K562 (cell line): ENCODE data around the gene KIF7. TPM values are rescaled to one million over a fixed set of nuclear protein-coding genes. Genes with fewer than 3 reads are reported as not detected.

Experiments
- ATF1 ChIP-seq, 2 experiments: fragments of 450-650 bp in 1 of 2; IDR thresholded peaks; 2 replicates each; pipeline ENCODE4 v1.6.1; 2016; ENCODE audit warnings: missing compliant biosample characterization in 1 of 2, missing genetic modification characterization in 1 of 2
- EP400 ChIP-seq: fragments of 450-650 bp; IDR thresholded peaks from 2 replicates; pipeline ENCODE4 v1.6.1; 2017; ENCODE audit warnings: antibody characterized with exemption, mild to moderate bottlenecking, moderate library complexity
- FOSL1 ChIP-seq: fragments of 200-800 bp; sonication (Bioruptor generic); conservative IDR thresholded peaks from 2 replicates; pipeline ENCODE4 v1.6.1; 2016; ENCODE audit warnings: missing genetic modification characterization, missing compliant biosample characterization
- HNRNPK ChIP-seq: fragments of 200-400 bp; formaldehyde crosslinking; IDR thresholded peaks from one replicate; pipeline ENCODE4 v1.6.1; 2018; ENCODE audit warnings: mild to moderate bottlenecking, low read depth, low read length; ENCODE audit not compliant: poor library complexity, severe bottlenecking
- POLR2G ChIP-seq: fragments of 200-400 bp; formaldehyde crosslinking; IDR thresholded peaks from 2 replicates; pipeline ENCODE4 v1.6.1; 2017; ENCODE audit warnings: low read depth, mild to moderate bottlenecking, antibody characterized with exemption, low read length, moderate library complexity
- SIN3B ChIP-seq: fragments of 450-650 bp; IDR thresholded peaks from 2 replicates; pipeline ENCODE4 v1.6.1; 2017; ENCODE audit warnings: low read depth, mild to moderate bottlenecking, moderate library complexity
- SIX5 ChIP-seq, 2 experiments: IDR thresholded peaks; 2 replicates each; pipeline ENCODE4 v1.6.1; 2011; ENCODE audit warnings: low read length in 2 of 2, borderline replicate concordance in 1 of 2, low read depth in 1 of 2, mild to moderate bottlenecking in 1 of 2, moderate library complexity in 1 of 2; ENCODE audit not compliant: insufficient read depth in 1 of 2
- ZC3H11A ChIP-seq: IDR thresholded peaks from 2 replicates; pipeline ENCODE4 v1.6.1; 2012; ENCODE audit warnings: low read depth, low read length, improper control_type of control experiment
- ZNF551 ChIP-seq: fragments of 250-450 bp; sonication (Bioruptor Pico); IDR thresholded peaks from 2 replicates; pipeline ENCODE4 v1.5.0; 2021; ENCODE audit warnings: mild to moderate bottlenecking, moderate library complexity
- polyA plus RNA-seq, 8 experiments: library from polyadenylated mRNA; depleted of rRNA in 4 of 8; stranded (reverse) in 5 of 8; unstranded in 3 of 8; fragments of >200 nt; fragmentation: Nextera tagmentation in 2 of 8; fragmentation: Illumina TruSeq in 1 of 8; extraction: Ambion mirVana in 2 of 8; extraction: Trizol in 1 of 8; gene quantifications; 2 replicates each; pipeline versions ENCODE4 v1.2.1 to v1.2.3, GENCODE V29; 2011 to 2014; ENCODE audit warnings: inconsistent platforms in 1 of 8, missing spikeins in 1 of 8
- total RNA-seq, 7 experiments: library from RNA; depleted of rRNA in 6 of 7; stranded (reverse); fragments of >200 nt in 6 of 7; fragmentation: Illumina TruSeq in 2 of 7; extraction: Trizol in 2 of 7; gene quantifications; 2 replicates each; pipeline versions ENCODE4 v1.2.1 to v1.2.3, GENCODE V29; 2011 to 2021; ENCODE audit warnings: low replicate concordance in 1 of 7
- TF ChIP-seq, protein P1 (sequence below): fragments of 250-450 bp; sonication (Bioruptor Pico); IDR thresholded peaks from 2 replicates; pipeline ENCODE4 v1.4.0; 2020

KIF7 gene
- total and polyA plus RNA-seq, 9 of the 15 experiments (the other 6 are each of a cell fraction or from before 2014, with no cell fraction given) = 0.04 to 2.0 (median 0.58) TPM

GRCh38 chr15:89593018-89593417 is 62.2 kb downstream of the KIF7 start (continued):
- TF ChIP-seq, protein P1, sequence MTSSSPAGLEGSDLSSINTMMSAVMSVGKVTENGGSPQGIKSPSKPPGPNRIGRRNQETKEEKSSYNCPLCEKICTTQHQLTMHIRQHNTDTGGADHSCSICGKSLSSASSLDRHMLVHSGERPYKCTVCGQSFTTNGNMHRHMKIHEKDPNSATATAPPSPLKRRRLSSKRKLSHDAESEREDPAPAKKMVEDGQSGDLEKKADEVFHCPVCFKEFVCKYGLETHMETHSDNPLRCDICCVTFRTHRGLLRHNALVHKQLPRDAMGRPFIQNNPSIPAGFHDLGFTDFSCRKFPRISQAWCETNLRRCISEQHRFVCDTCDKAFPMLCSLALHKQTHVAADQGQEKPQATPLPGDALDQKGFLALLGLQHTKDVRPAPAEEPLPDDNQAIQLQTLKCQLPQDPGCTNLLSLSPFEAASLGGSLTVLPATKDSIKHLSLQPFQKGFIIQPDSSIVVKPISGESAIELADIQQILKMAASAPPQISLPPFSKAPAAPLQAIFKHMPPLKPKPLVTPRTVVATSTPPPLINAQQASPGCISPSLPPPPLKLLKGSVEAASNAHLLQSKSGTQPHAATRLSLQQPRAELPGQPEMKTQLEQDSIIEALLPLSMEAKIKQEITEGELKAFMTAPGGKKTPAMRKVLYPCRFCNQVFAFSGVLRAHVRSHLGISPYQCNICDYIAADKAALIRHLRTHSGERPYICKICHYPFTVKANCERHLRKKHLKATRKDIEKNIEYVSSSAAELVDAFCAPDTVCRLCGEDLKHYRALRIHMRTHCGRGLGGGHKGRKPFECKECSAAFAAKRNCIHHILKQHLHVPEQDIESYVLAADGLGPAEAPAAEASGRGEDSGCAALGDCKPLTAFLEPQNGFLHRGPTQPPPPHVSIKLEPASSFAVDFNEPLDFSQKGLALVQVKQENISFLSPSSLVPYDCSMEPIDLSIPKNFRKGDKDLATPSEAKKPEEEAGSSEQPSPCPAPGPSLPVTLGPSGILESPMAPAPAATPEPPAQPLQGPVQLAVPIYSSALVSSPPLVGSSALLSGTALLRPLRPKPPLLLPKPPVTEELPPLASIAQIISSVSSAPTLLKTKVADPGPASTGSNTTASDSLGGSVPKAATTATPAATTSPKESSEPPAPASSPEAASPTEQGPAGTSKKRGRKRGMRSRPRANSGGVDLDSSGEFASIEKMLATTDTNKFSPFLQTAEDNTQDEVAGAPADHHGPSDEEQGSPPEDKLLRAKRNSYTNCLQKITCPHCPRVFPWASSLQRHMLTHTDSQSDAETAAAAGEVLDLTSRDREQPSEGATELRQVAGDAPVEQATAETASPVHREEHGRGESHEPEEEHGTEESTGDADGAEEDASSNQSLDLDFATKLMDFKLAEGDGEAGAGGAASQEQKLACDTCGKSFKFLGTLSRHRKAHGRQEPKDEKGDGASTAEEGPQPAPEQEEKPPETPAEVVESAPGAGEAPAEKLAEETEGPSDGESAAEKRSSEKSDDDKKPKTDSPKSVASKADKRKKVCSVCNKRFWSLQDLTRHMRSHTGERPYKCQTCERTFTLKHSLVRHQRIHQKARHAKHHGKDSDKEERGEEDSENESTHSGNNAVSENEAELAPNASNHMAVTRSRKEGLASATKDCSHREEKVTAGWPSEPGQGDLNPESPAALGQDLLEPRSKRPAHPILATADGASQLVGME = no peak
- TF ChIP-seq POLR2G (no peak), ATF1 (CRISPR knock-in tag; IDR thresholded peaks at IDR 0.05) (no peak), ATF1 (tag; IDR thresholded peaks at IDR 0.05) (no peak), ZNF551 (CRISPR knock-in tag) (no peak), HNRNPK (no peak), SIN3B (no peak), EP400 (no peak), SIX5 (IDR thresholded peaks at IDR 0.05; ENCODE audit: borderline replicate concordance in 1 of 2, insufficient read depth in 1 of 2, low read depth in 1 of 2, low read length in 2 of 2) (no peak), ZC3H11A (no peak), FOSL1 (tag) (no peak)
